Thyroid gland (tissue), 4 donors: ENCODE results near the gene BMP3.

Source experiments
- CTCF ChIP-seq, 6 experiments: fragments of 200-600 bp in 3 of 6; fragments of 450-650 bp in 3 of 6; sonication (generic) in 3 of 6; IDR thresholded peaks; one replicate each; pipeline ENCODE4 v1.5.1; 2016 to 2019; ENCODE audit warnings: antibody characterized with exemption in 6 of 6, mild to moderate bottlenecking in 2 of 6, inconsistent platforms in 1 of 6, moderate library complexity in 1 of 6
- POLR2A ChIP-seq, 2 donors: fragments of 450-650 bp; IDR thresholded peaks; one replicate each; pipeline ENCODE4 v1.6.1; 2017; ENCODE audit warnings: antibody characterized with exemption in 2 of 2, mild to moderate bottlenecking in 2 of 2, moderate library complexity in 1 of 2

GRCh38 chr4:81058621-81059020 lies 28.1 kb downstream of the BMP3 start:
- TF ChIP-seq CTCF (IDR thresholded peaks at IDR 0.05) (no peak), POLR2A (IDR thresholded peaks at IDR 0.05) (no peak)
